GM23338 (cell line): Measurements from ENCODE around the gene UBAP1L. TPM values are rescaled to one million over a fixed set of nuclear protein-coding genes. Genes with fewer than 3 reads are reported as not detected.

ENCODE experiments used
- ATAC-seq: fragments of 200-7000 bp; cut with Tn5 transposase; 3 replicates; pipeline ENCODE4 v1.9.1; 2020
- DNase-seq: peaks from one replicate; pipeline ENCODE4 v3.0.0-alpha.2; 2015; ENCODE audit warnings: low spot score
- H2AFZ ChIP-seq: fragments of 200-600 bp; sonication (generic); 2 replicates; pipeline ENCODE4 v1.8.0; 2016; ENCODE audit warnings: antibody characterized with exemption, mild to moderate bottlenecking, moderate library complexity
- H3F3A ChIP-seq: fragments of 200-600 bp; sonication (generic); replicated peaks from 2 replicates; pipeline ENCODE4 v1.8.0; 2017; ENCODE audit warnings: antibody characterized with exemption, mixed run types, low read depth
- H3K27ac ChIP-seq: fragments of 200-600 bp; sonication (generic); 2 replicates; pipeline ENCODE4 v1.6.1; 2016; ENCODE audit warnings: low read depth
- H3K27me3 ChIP-seq: fragments of 200-600 bp; sonication (generic); 2 replicates; pipeline ENCODE4 v1.8.0; 2016; ENCODE audit warnings: mild to moderate bottlenecking, mixed run types, moderate library complexity; ENCODE audit not compliant: insufficient read depth
- H3K36me3 ChIP-seq: fragments of 200-600 bp; sonication (generic); 2 replicates; pipeline ENCODE4 v1.8.0; 2016; ENCODE audit warnings: mild to moderate bottlenecking; ENCODE audit not compliant: insufficient read depth
- H3K4me1 ChIP-seq: fragments of 200-600 bp; sonication (generic); 2 replicates; pipeline ENCODE4 v1.8.0; 2016; ENCODE audit warnings: mild to moderate bottlenecking, moderate library complexity; ENCODE audit not compliant: insufficient read depth
- H3K4me2 ChIP-seq: fragments of 200-600 bp; sonication (generic); 2 replicates; pipeline ENCODE4 v1.7.1; 2017; ENCODE audit warnings: mixed run types
- H3K4me3 ChIP-seq: fragments of 200-600 bp; sonication (generic); 2 replicates; pipeline ENCODE4 v1.6.1; 2016; ENCODE audit warnings: mixed run types
- H3K79me2 ChIP-seq: fragments of 200-600 bp; sonication (generic); replicated peaks from 2 replicates; pipeline ENCODE4 v1.8.0; 2017; ENCODE audit warnings: mild to moderate bottlenecking; ENCODE audit not compliant: insufficient read depth
- H3K9me2 ChIP-seq: fragments of 200-600 bp; sonication (generic); 2 replicates; pipeline ENCODE4 v1.8.0; 2017; ENCODE audit not compliant: insufficient read depth
- H4K20me1 ChIP-seq: fragments of 200-600 bp; sonication (generic); replicated peaks from 2 replicates; pipeline ENCODE4 v1.8.0; 2017; ENCODE audit warnings: mild to moderate bottlenecking; ENCODE audit not compliant: insufficient read depth
- H3K27ac Mint-ChIP-seq: 2 replicates; pipeline ENCODE4 v1.8.0; 2020; ENCODE audit warnings: inconsistent platforms, mild to moderate bottlenecking, moderate library complexity, mixed read lengths
- H3K27me3 Mint-ChIP-seq: 3 replicates; pipeline ENCODE4 v1.8.0; 2022; ENCODE audit warnings: low read depth, mild to moderate bottlenecking, moderate library complexity, mixed read lengths, inconsistent platforms; ENCODE audit not compliant: insufficient read depth, poor library complexity
- H3K36me3 Mint-ChIP-seq: 3 replicates; pipeline ENCODE4 v1.8.0; 2021; ENCODE audit warnings: low read depth, mild to moderate bottlenecking, inconsistent platforms, moderate library complexity, mixed read lengths
- H3K4me1 Mint-ChIP-seq: 3 replicates; pipeline ENCODE4 v1.8.0; 2020; ENCODE audit warnings: mild to moderate bottlenecking, inconsistent platforms, mixed read lengths
- H3K4me3 Mint-ChIP-seq: 3 replicates; pipeline ENCODE4 v1.8.0; 2021; ENCODE audit warnings: moderate library complexity, mild to moderate bottlenecking, inconsistent platforms, mixed read lengths
- H3K9me3 Mint-ChIP-seq: 3 replicates; pipeline ENCODE4 v1.8.0; 2020; ENCODE audit warnings: moderate library complexity, mild to moderate bottlenecking, inconsistent platforms, mixed read lengths
- CREB1 ChIP-seq: fragments of 250-450 bp; sonication (Bioruptor Pico); IDR thresholded peaks from 2 replicates; pipeline ENCODE4 v1.5.0; 2020; ENCODE audit warnings: low read depth, mild to moderate bottlenecking, moderate library complexity
- EZH2 ChIP-seq: fragments of 200-600 bp; sonication (generic); IDR thresholded peaks from one replicate; pipeline ENCODE4 v1.8.0; 2017; ENCODE audit warnings: antibody characterized with exemption, mild to moderate bottlenecking, low read depth; ENCODE audit not compliant: unreplicated experiment
- EZH2phosphoT487 ChIP-seq: fragments of 200-600 bp; sonication (generic); IDR thresholded peaks from one replicate; pipeline ENCODE4 v1.8.1; 2018; ENCODE audit warnings: antibody characterized with exemption; ENCODE audit not compliant: unreplicated experiment
- JUNB ChIP-seq: IDR thresholded peaks from one replicate; pipeline ENCODE4 v1.6.1; 2016; ENCODE audit warnings: antibody characterized with exemption; ENCODE audit not compliant: unreplicated experiment
- NANOG ChIP-seq: IDR thresholded peaks from 2 replicates; pipeline ENCODE4 v1.6.1; 2016; ENCODE audit warnings: antibody characterized with exemption, borderline replicate concordance
- POLR2AphosphoS5 ChIP-seq: IDR thresholded peaks from 2 replicates; pipeline ENCODE4 v1.6.1; 2016; ENCODE audit warnings: antibody characterized with exemption, low read depth
- STAT1 ChIP-seq: IDR thresholded peaks from one replicate; pipeline ENCODE4 v1.6.1; 2016; ENCODE audit warnings: antibody characterized with exemption; ENCODE audit not compliant: unreplicated experiment
- ZNF114 ChIP-seq: fragments of 250-450 bp; sonication (Bioruptor Pico); IDR thresholded peaks from 2 replicates; pipeline ENCODE4 v1.5.0; 2020; ENCODE audit warnings: mild to moderate bottlenecking, moderate library complexity
- ZNF331 ChIP-seq: fragments of 250-450 bp; sonication (Bioruptor Pico); IDR thresholded peaks from 2 replicates; pipeline ENCODE4 v1.5.0; 2020; ENCODE audit warnings: low read depth, mild to moderate bottlenecking, moderate library complexity
- polyA plus RNA-seq: library from polyadenylated mRNA; unstranded; fragments of >200 nt; fragmentation: Nextera tagmentation; extraction: Ambion mirVana; gene quantifications from 2 replicates; pipeline ENCODE4 v1.2.1, GENCODE V29; 2016
- total RNA-seq: library from RNA; depleted of rRNA; stranded (reverse); fragments of >200 nt; shearing (Covaris generic); gene quantifications from 2 replicates; pipeline ENCODE4 v1.2.3, GENCODE V29; 2014
- TF ChIP-seq, protein P1 (sequence below), 2 experiments: fragments of 200-600 bp in 1 of 2; sonication (generic) in 1 of 2; conservative IDR thresholded peaks; 2 replicates each; pipeline versions ENCODE4 v1.5.1 to v1.6.1; 2016 to 2017; ENCODE audit warnings: antibody characterized with exemption in 2 of 2, low read depth in 2 of 2, mild to moderate bottlenecking in 2 of 2, moderate library complexity in 1 of 2
- TF ChIP-seq, protein P2 (sequence below): IDR thresholded peaks from one replicate; pipeline ENCODE4 v1.6.1; 2018; ENCODE audit warnings: antibody characterized with exemption; ENCODE audit not compliant: unreplicated experiment
- TF ChIP-seq, protein P3 (sequence below): fragments of 250-450 bp; sonication (Bioruptor Pico); IDR thresholded peaks from 2 replicates; pipeline ENCODE4 v1.5.0; 2020; ENCODE audit warnings: mild to moderate bottlenecking, moderate library complexity

UBAP1L gene
- total and polyA plus RNA-seq, 2 experiments from 2014 or later = 0.53 to 1.5 TPM

DNA sequence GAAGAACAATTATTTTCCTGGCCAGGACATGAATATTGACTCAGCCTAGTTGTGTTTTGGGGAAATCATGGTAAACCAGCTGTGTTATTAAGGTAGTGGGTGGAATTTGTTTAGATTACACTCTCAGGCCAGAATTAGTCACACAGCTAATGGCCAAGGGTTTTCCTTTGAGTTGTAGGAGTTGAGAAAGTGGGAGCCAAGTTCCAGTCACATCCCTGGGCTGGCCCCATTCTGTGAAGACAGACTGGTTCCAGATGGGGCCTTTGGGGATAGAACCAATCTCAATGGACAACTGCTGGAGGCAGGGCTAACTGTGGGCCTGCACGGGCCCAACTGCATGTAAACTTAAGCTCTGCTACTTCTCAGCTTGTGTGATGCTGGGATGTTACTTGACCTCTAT is 45.8 kb downstream of the UBAP1L start:
- Histone ChIP-seq H3K4me2 (no peak overlapping the region), H3K4me1 (peaks cover 25% of the 10 kb centered on the region), H3K27me3 (peaks cover 11% of the 10 kb centered on the region), H3K27ac (no peak overlapping the region), H4K20me1 (0 out of 2 replicates have a peak, but pooled peaks cover 3% of the 10 kb centered on the region), H3K4me3 (no peak overlapping the region), H2AFZ (no peak overlapping the region), H3F3A (peaks cover 5% of the 10 kb centered on the region; the same call in 1 of the 2 replicates), H3K79me2 (no peaks in the 10 kb centered on the region), H3K36me3 (no peaks in the 10 kb centered on the region), H3K9me2 (no peaks in the 10 kb centered on the region)
- H3K4me3 Mint-ChIP-seq = no peak overlapping the region
- TF ChIP-seq EZH2 (no peak), EZH2phosphoT487 (no peak), POLR2AphosphoS5 (no peak), CREB1 (CRISPR knock-in tag) (no peak), JUNB (no peak), NANOG (no peak), ZNF114 (CRISPR knock-in tag) (no peak), ZNF331 (CRISPR knock-in tag) (no peak), STAT1 (no peak)
- TF ChIP-seq, protein P1, sequence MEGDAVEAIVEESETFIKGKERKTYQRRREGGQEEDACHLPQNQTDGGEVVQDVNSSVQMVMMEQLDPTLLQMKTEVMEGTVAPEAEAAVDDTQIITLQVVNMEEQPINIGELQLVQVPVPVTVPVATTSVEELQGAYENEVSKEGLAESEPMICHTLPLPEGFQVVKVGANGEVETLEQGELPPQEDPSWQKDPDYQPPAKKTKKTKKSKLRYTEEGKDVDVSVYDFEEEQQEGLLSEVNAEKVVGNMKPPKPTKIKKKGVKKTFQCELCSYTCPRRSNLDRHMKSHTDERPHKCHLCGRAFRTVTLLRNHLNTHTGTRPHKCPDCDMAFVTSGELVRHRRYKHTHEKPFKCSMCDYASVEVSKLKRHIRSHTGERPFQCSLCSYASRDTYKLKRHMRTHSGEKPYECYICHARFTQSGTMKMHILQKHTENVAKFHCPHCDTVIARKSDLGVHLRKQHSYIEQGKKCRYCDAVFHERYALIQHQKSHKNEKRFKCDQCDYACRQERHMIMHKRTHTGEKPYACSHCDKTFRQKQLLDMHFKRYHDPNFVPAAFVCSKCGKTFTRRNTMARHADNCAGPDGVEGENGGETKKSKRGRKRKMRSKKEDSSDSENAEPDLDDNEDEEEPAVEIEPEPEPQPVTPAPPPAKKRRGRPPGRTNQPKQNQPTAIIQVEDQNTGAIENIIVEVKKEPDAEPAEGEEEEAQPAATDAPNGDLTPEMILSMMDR (conservative IDR thresholded peaks at IDR 0.05; ENCODE audit: low read depth in 2 of 2) = no peak
- TF ChIP-seq, protein P2, sequence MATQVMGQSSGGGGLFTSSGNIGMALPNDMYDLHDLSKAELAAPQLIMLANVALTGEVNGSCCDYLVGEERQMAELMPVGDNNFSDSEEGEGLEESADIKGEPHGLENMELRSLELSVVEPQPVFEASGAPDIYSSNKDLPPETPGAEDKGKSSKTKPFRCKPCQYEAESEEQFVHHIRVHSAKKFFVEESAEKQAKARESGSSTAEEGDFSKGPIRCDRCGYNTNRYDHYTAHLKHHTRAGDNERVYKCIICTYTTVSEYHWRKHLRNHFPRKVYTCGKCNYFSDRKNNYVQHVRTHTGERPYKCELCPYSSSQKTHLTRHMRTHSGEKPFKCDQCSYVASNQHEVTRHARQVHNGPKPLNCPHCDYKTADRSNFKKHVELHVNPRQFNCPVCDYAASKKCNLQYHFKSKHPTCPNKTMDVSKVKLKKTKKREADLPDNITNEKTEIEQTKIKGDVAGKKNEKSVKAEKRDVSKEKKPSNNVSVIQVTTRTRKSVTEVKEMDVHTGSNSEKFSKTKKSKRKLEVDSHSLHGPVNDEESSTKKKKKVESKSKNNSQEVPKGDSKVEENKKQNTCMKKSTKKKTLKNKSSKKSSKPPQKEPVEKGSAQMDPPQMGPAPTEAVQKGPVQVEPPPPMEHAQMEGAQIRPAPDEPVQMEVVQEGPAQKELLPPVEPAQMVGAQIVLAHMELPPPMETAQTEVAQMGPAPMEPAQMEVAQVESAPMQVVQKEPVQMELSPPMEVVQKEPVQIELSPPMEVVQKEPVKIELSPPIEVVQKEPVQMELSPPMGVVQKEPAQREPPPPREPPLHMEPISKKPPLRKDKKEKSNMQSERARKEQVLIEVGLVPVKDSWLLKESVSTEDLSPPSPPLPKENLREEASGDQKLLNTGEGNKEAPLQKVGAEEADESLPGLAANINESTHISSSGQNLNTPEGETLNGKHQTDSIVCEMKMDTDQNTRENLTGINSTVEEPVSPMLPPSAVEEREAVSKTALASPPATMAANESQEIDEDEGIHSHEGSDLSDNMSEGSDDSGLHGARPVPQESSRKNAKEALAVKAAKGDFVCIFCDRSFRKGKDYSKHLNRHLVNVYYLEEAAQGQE = no peak
- TF ChIP-seq, protein P3, sequence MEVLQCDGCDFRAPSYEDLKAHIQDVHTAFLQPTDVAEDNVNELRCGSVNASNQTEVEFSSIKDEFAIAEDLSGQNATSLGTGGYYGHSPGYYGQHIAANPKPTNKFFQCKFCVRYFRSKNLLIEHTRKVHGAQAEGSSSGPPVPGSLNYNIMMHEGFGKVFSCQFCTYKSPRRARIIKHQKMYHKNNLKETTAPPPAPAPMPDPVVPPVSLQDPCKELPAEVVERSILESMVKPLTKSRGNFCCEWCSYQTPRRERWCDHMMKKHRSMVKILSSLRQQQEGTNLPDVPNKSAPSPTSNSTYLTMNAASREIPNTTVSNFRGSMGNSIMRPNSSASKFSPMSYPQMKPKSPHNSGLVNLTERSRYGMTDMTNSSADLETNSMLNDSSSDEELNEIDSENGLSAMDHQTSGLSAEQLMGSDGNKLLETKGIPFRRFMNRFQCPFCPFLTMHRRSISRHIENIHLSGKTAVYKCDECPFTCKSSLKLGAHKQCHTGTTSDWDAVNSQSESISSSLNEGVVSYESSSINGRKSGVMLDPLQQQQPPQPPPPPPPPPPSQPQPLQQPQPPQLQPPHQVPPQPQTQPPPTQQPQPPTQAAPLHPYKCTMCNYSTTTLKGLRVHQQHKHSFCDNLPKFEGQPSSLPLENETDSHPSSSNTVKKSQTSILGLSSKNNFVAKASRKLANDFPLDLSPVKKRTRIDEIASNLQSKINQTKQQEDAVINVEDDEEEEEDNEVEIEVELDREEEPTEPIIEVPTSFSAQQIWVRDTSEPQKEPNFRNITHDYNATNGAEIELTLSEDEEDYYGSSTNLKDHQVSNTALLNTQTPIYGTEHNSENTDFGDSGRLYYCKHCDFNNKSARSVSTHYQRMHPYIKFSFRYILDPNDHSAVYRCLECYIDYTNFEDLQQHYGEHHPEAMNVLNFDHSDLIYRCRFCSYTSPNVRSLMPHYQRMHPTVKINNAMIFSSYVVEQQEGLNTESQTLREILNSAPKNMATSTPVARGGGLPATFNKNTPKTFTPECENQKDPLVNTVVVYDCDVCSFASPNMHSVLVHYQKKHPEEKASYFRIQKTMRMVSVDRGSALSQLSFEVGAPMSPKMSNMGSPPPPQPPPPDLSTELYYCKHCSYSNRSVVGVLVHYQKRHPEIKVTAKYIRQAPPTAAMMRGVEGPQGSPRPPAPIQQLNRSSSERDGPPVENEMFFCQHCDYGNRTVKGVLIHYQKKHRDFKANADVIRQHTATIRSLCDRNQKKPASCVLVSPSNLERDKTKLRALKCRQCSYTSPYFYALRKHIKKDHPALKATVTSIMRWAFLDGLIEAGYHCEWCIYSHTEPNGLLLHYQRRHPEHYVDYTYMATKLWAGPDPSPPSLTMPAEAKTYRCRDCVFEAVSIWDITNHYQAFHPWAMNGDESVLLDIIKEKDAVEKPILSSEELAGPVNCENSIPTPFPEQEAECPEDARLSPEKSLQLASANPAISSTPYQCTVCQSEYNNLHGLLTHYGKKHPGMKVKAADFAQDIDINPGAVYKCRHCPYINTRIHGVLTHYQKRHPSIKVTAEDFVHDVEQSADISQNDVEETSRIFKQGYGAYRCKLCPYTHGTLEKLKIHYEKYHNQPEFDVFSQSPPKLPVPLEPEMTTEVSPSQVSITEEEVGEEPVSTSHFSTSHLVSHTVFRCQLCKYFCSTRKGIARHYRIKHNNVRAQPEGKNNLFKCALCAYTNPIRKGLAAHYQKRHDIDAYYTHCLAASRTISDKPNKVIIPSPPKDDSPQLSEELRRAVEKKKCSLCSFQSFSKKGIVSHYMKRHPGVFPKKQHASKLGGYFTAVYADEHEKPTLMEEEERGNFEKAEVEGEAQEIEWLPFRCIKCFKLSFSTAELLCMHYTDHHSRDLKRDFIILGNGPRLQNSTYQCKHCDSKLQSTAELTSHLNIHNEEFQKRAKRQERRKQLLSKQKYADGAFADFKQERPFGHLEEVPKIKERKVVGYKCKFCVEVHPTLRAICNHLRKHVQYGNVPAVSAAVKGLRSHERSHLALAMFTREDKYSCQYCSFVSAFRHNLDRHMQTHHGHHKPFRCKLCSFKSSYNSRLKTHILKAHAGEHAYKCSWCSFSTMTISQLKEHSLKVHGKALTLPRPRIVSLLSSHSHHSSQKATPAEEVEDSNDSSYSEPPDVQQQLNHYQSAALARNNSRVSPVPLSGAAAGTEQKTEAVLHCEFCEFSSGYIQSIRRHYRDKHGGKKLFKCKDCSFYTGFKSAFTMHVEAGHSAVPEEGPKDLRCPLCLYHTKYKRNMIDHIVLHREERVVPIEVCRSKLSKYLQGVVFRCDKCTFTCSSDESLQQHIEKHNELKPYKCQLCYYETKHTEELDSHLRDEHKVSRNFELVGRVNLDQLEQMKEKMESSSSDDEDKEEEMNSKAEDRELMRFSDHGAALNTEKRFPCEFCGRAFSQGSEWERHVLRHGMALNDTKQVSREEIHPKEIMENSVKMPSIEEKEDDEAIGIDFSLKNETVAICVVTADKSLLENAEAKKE (CRISPR knock-in tag) = no peak
- no peaks in the 10 kb centered on the region; the same call in 2 of the 3 replicates for H3K36me3 Mint-ChIP-seq
- H3K27ac Mint-ChIP-seq = no peak overlapping the region
- H3K27me3 Mint-ChIP-seq = peaks cover 17% of the 10 kb centered on the region
- peaks cover 5% of the 10 kb centered on the region; the same call in 1 of the 3 replicates for H3K9me3 Mint-ChIP-seq
- ATAC-seq (no peak), DNase-seq (no peak)
- H3K4me1 Mint-ChIP-seq = peaks cover 23% of the 10 kb centered on the region
